Right lobe of liver (tissue), 4 donors: ENCODE results near the gene TDP1.

Experiments
- CTCF ChIP-seq, 4 donors: fragments of 200-600 bp in 3 of 4; fragments of 450-650 bp in 1 of 4; IDR thresholded peaks; one replicate each; pipeline versions ENCODE4 v1.5.1 to v1.8.0; 2016 to 2022; ENCODE audit warnings: antibody characterized with exemption in 4 of 4, mild to moderate bottlenecking in 2 of 4
- POLR2A ChIP-seq: fragments of 450-650 bp; IDR thresholded peaks from one replicate; pipeline ENCODE4 v1.6.1; 2017; ENCODE audit warnings: antibody characterized with exemption, mild to moderate bottlenecking
- donor health status: DM: no; HTN: no; CAD: no.
- donor health status: DM: no; HTN: no; CAD: no.
- donor health status: DM: no; HTN: yes; CAD: no.

DNA sequence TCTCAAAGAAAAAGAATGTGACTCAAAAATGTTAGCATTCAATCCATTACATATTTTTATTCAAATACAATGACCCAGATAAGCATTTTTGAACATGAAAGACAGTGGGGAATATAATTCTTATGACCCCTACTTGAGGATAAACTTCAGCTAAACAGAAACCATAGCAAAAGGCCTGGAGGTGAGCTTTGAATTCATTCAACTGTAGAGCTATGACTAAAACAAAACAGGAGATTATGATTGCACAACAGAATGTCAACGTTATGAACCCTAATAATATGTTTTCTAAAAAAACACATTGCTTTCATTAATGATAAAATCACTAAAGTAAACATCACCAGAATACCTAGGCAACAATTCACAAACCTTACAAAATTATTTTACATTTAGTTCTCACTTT is 29.0 kb upstream of the TDP1 start:
- no peak for TF ChIP-seq CTCF (IDR thresholded peaks at IDR 0.05)
- TF ChIP-seq POLR2A, result no peak
